Astrocyte of the spinal cord (primary cell): ENCODE measurements around the gene SERPINE3.

Experiments
- DNase-seq: peaks from one replicate; pipeline ENCODE4 v3.0.0; 2011; ENCODE audit warnings: low read depth, low spot score
- H3K4me3 ChIP-seq: 2 replicates; pipeline ENCODE4 v1.5.1; 2011; ENCODE audit warnings: low read depth, mild to moderate bottlenecking, low read length, moderate library complexity
- CTCF ChIP-seq: IDR thresholded peaks from 2 replicates; pipeline ENCODE4 v1.5.1; 2012; ENCODE audit warnings: low read depth, mild to moderate bottlenecking, low read length, inconsistent platforms
- in situ Hi-C: cut with HindIII; loops from 2 replicates; pipeline ENCODE4 v1.10.0; 2017; ENCODE audit warnings: low sequenced_read_pairs

Gene SERPINE3

GRCh38 chr13:51341232-51341631 lies 1.7 kb downstream of the SERPINE3 start:
- DNase-seq, result no peak
- in situ Hi-C loops, result no loop called here
- H3K4me3 ChIP-seq, result no peak overlapping the region
- TF ChIP-seq CTCF, result no peak

GRCh38 chr13:51341791-51342190 lies 2.3 kb downstream of the SERPINE3 start:
- H3K4me3 ChIP-seq, result no peak overlapping the region
- no peak for TF ChIP-seq CTCF
- DNase-seq, result no peak
- in situ Hi-C loops, result no loop called here

GRCh38 chr13:51342706-51343105 lies 3.2 kb downstream of the SERPINE3 start:
- TF ChIP-seq CTCF, result no peak
- no peak overlapping the region for H3K4me3 ChIP-seq
- in situ Hi-C loops, result no loop called here
- DNase-seq, result no peak

DNA sequence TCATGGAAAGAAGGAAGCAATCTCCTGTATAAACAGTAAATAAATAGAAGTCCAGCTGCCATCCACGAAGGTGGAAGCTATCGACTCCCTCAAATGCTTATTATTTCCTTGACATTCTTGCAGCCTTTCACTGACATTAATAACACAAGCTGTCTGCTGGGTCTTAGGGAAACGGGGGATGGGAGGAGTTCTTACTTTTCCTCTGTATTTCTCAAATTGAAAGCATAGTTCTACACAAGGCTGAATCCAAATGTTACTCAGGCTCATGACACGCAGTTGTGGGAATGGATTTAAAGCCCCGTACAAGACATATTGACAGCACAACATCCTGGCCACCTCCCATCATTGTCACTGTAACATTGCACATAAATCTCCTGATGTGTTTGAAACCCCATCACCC lies 4.0 kb downstream of the SERPINE3 start:
- H3K4me3 ChIP-seq, result no peak overlapping the region
- in situ Hi-C loops, result no loop called here
- no peak for TF ChIP-seq CTCF
- no peak for DNase-seq

- in situ Hi-C loops, result no loop called here
- TF ChIP-seq CTCF, result no peak
Observed at GRCh38 chr13:51346397-51346796, 6.9 kb downstream of the SERPINE3 start.

GRCh38 chr13:51347099-51347498 lies 7.6 kb downstream of the SERPINE3 start:
- in situ Hi-C loops, result no loop called here
- no peak for TF ChIP-seq CTCF
- no peak for DNase-seq
- no peak overlapping the region for H3K4me3 ChIP-seq

More at GRCh38 chr13:51346397-51346796, 6.9 kb downstream of the SERPINE3 start:
- DNase-seq, result no peak
- no peak overlapping the region for H3K4me3 ChIP-seq
